ENCODE measurements around the gene CADM1.

GRCh38 chr11:115325523-115325922 is 178.7 kb downstream of the CADM1 start:
- no peak for TF ChIP-seq EZH2phosphoT487 (IDR thresholded peaks at IDR 0.05; ENCODE audit: low read length)
- TF ChIP-seq, protein P1, sequence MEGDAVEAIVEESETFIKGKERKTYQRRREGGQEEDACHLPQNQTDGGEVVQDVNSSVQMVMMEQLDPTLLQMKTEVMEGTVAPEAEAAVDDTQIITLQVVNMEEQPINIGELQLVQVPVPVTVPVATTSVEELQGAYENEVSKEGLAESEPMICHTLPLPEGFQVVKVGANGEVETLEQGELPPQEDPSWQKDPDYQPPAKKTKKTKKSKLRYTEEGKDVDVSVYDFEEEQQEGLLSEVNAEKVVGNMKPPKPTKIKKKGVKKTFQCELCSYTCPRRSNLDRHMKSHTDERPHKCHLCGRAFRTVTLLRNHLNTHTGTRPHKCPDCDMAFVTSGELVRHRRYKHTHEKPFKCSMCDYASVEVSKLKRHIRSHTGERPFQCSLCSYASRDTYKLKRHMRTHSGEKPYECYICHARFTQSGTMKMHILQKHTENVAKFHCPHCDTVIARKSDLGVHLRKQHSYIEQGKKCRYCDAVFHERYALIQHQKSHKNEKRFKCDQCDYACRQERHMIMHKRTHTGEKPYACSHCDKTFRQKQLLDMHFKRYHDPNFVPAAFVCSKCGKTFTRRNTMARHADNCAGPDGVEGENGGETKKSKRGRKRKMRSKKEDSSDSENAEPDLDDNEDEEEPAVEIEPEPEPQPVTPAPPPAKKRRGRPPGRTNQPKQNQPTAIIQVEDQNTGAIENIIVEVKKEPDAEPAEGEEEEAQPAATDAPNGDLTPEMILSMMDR (IDR thresholded peaks at IDR 0.05; ENCODE audit: low read length): no peak
